K562 (cell line): Measurements from ENCODE around the gene ENOX2. TPM values are rescaled to one million over a fixed set of nuclear protein-coding genes. Genes with fewer than 3 reads are reported as not detected.

ENCODE experiments used
- ATAC-seq: fragments of 200-7000 bp; cut with Tn5 transposase; 3 replicates; pipeline ENCODE4 v1.9.1; 2020; ENCODE audit warnings: moderate library complexity
- BruUV-seq: library from RNA; stranded (reverse); fragments of 400-500 nt; replicated peaks from 2 replicates; lab custom pipeline; 2021; lab: Mats Ljungman, UMichigan
- CTCF ChIA-PET: fragments of 300-600 bp; formaldehyde crosslinking; extraction: SDS; loops from one replicate; lab custom pipeline; 2021; ENCODE audit warnings: low intra/inter-chr PET ratio; lab: Yijun Ruan, JAX
- POLR2A ChIA-PET: fragments of 300-600, 350-650 bp; sonication (Branson Sonifier 250); formaldehyde crosslinking; extraction: SDS; loops from one replicate; lab custom pipeline; 2021; ENCODE audit warnings: antibody characterized with exemption, inconsistent platforms; lab: Yijun Ruan, JAX
- DNase-seq, 4 experiments: peaks; one replicate each; pipeline versions ENCODE4 v3.0.0 to v3.0.0-alpha.2; 2011 to 2018; ENCODE audit warnings: low spot score in 3 of 4, mixed read lengths in 3 of 4; ENCODE audit errors: extremely low read depth in 1 of 4
- FAIRE-seq: peaks from 2 replicates; lab custom pipeline; 2011; peaks lifted over from hg19 to GRCh38; lab: Jason Lieb, UNC
- H2AFZ ChIP-seq: 2 replicates; pipeline ENCODE4 v1.6.0; 2011; ENCODE audit warnings: low read depth, low read length, control low read depth, inconsistent platforms
- H3K27ac ChIP-seq: fragments of 200-600 bp; 3 replicates; pipeline ENCODE4 v1.8.0; 2011; ENCODE audit warnings: low read depth, mild to moderate bottlenecking, control low read depth, inconsistent platforms, low read length, moderate library complexity, mixed read lengths; ENCODE audit errors: extremely low read depth
- H3K27me3 ChIP-seq, 2 experiments: fragments of 300-600 bp in 1 of 2; 2 replicates in 1 of 2; 3 replicates in 1 of 2; pipeline versions ENCODE4 v1.6.0 to v1.8.0; 2011; ENCODE audit warnings: inconsistent platforms in 2 of 2, low read length in 2 of 2, mild to moderate bottlenecking in 1 of 2, mixed read lengths in 1 of 2, moderate library complexity in 1 of 2; ENCODE audit not compliant: control insufficient read depth in 2 of 2, insufficient read depth in 2 of 2
- H3K36me3 ChIP-seq: fragments of 300-600 bp; 3 replicates; pipeline ENCODE4 v1.8.0; 2011; ENCODE audit warnings: mild to moderate bottlenecking, low read length, inconsistent platforms; ENCODE audit not compliant: control insufficient read depth, insufficient read depth
- H3K4me1 ChIP-seq, 2 experiments: fragments of 200-600 bp in 1 of 2; replicated peaks in 1 of 2; 2 replicates in 1 of 2; 3 replicates in 1 of 2; pipeline versions ENCODE4 v1.5.1 to v1.8.0; 2011; ENCODE audit warnings: inconsistent platforms in 2 of 2, low read length in 2 of 2, mild to moderate bottlenecking in 1 of 2, mixed read lengths in 1 of 2, moderate library complexity in 1 of 2; ENCODE audit not compliant: control insufficient read depth in 2 of 2, insufficient read depth in 2 of 2
- H3K4me2 ChIP-seq: 2 replicates; pipeline ENCODE4 v1.6.1; 2011; ENCODE audit warnings: low read length, control low read depth, inconsistent platforms, mixed read lengths; ENCODE audit not compliant: insufficient read depth
- H3K4me3 ChIP-seq: fragments of 200-600 bp; sonication (generic), shearing (Covaris generic); 2 replicates; pipeline ENCODE4 v1.5.1; 2016; ENCODE audit warnings: control low read depth, inconsistent platforms
- H3K79me2 ChIP-seq: fragments of 200-600 bp; 3 replicates; pipeline ENCODE4 v1.8.0; 2011; ENCODE audit warnings: low read length, inconsistent platforms; ENCODE audit not compliant: control insufficient read depth, insufficient read depth
- H3K9ac ChIP-seq, 2 experiments: 2 replicates each; pipeline versions ENCODE4 v1.6.0 to v1.6.1; 2011; ENCODE audit warnings: low read depth in 2 of 2, low read length in 2 of 2, control low read depth in 1 of 2, inconsistent platforms in 1 of 2, mild to moderate bottlenecking in 1 of 2, mixed read lengths in 1 of 2; ENCODE audit not compliant: insufficient read depth in 1 of 2
- H3K9me1 ChIP-seq: one replicate; pipeline ENCODE4 v1.6.0; 2011; ENCODE audit warnings: inconsistent platforms, mild to moderate bottlenecking, low read length, moderate library complexity; ENCODE audit not compliant: control insufficient read depth, insufficient read depth
- H3K9me3 ChIP-seq: replicated peaks from 2 replicates; pipeline ENCODE4 v1.5.1; 2011; ENCODE audit warnings: low read depth, low read length, inconsistent platforms; ENCODE audit not compliant: control insufficient read depth, insufficient read depth
- H4K20me1 ChIP-seq: replicated peaks from 2 replicates; pipeline ENCODE4 v1.6.1; 2011; ENCODE audit warnings: low read length, inconsistent platforms, mixed read lengths; ENCODE audit not compliant: control insufficient read depth, insufficient read depth
- ATF7 ChIP-seq: fragments of 450-650 bp; IDR thresholded peaks from 2 replicates; pipeline ENCODE4 v1.7.1; 2014; ENCODE audit warnings: mild to moderate bottlenecking, moderate library complexity
- BHLHE40 ChIP-seq: IDR thresholded peaks from 2 replicates; pipeline ENCODE4 v1.6.1; 2011; ENCODE audit warnings: low read length, improper control_type of control experiment
- OTX1 ChIP-seq: fragments of 450-650 bp; formaldehyde crosslinking; IDR thresholded peaks from 2 replicates; pipeline ENCODE4 v1.4.0; 2022; ENCODE audit warnings: mild to moderate bottlenecking
- PHF20 ChIP-seq: fragments of 450-650 bp; IDR thresholded peaks from 2 replicates; pipeline ENCODE4 v1.6.1; 2018; ENCODE audit not compliant: partially characterized antibody
- ZNF274 ChIP-seq: IDR thresholded peaks from 2 replicates; pipeline ENCODE4 v1.6.1; 2011; ENCODE audit warnings: low read depth, mild to moderate bottlenecking, low read length, moderate library complexity, borderline replicate concordance
- WGBS: fragments of 100-300 bp; shearing (Covaris generic); methylation state at CpG from one replicate; pipeline ENCODE4 v1.1.6; 2016; ENCODE audit warnings: low coverage, mixed read lengths; ENCODE audit not compliant: insufficient coverage; ENCODE audit errors: missing lambda C conversion rate; 5-methylcytosine and 5-hydroxymethylcytosine counted together
- in situ Hi-C: fragments of 300-500 bp; cut with MboI; formaldehyde crosslinking; loops from 4 replicates; pipeline ENCODE4 v1.15.0; 2018; ENCODE audit warnings: inconsistent platforms, mixed read lengths
- intact Hi-C: fragments of 100-400 bp; cut with micrococcal nuclease; formaldehyde crosslinking; loops from 2 replicates; pipeline ENCODE4 v1.14.2; 2022
- polyA plus RNA-seq, 8 experiments: library from polyadenylated mRNA; depleted of rRNA in 4 of 8; stranded (reverse) in 5 of 8; unstranded in 3 of 8; fragments of >200 nt; fragmentation: Nextera tagmentation in 2 of 8; fragmentation: Illumina TruSeq in 1 of 8; extraction: Ambion mirVana in 2 of 8; extraction: Trizol in 1 of 8; gene quantifications; 2 replicates each; pipeline versions ENCODE4 v1.2.1 to v1.2.3, GENCODE V29; 2011 to 2014; ENCODE audit warnings: inconsistent platforms in 1 of 8, missing spikeins in 1 of 8
- total RNA-seq, 7 experiments: library from RNA; depleted of rRNA in 6 of 7; stranded (reverse); fragments of >200 nt in 6 of 7; fragmentation: Illumina TruSeq in 2 of 7; extraction: Trizol in 2 of 7; gene quantifications; 2 replicates each; pipeline versions ENCODE4 v1.2.1 to v1.2.3, GENCODE V29; 2011 to 2021; ENCODE audit warnings: low replicate concordance in 1 of 7
- TF ChIP-seq, protein P1 (sequence below): fragments of 450-650 bp; formaldehyde crosslinking; IDR thresholded peaks from 2 replicates; pipeline ENCODE4 v1.4.0; 2022; ENCODE audit warnings: missing genetic modification characterization

ENOX2 gene
- total and polyA plus RNA-seq, 9 of the 15 experiments (the other 6 are each of a cell fraction or from before 2014, with no cell fraction given), result 6.1 to 24.0 (median 13.8) TPM

GRCh38 chrX:130696542-130696941 is 206.5 kb downstream of the ENOX2 start:
- ChIA-PET POLR2A (interaction anchor here (1.4 kb wide), 1 partner anchor 20 kb away, joined by 4 read pairs; no protein-coding TSS in a partner anchor), CTCF (no interaction called here)
- no peaks in the 10 kb centered on the region for H3K27me3 ChIP-seq
- in situ Hi-C loops (no loop called here), intact Hi-C loops (no loop called here)
- FAIRE-seq (no peak), ATAC-seq (no peak), DNase-seq (no peak)
- H3K4me2 ChIP-seq, result no peak overlapping the region
- H3K4me3 ChIP-seq, result no peak overlapping the region
- no peaks in the 10 kb centered on the region for H3K9me1 ChIP-seq
- H3K4me1 ChIP-seq, result peaks cover 0 to 12% of the 10 kb centered on the region in 2 experiments; a peak in 2 of 5 replicates
- 46% methylated on average over 1 of the region's 1 CpG for WGBS
- no peaks in the 10 kb centered on the region for H3K9me3 ChIP-seq
- no peak overlapping the region for H3K27ac ChIP-seq
- H3K36me3 ChIP-seq, result no peaks in the 10 kb centered on the region
- no peaks in the 10 kb centered on the region for H4K20me1 ChIP-seq
- no peak overlapping the region for H2AFZ ChIP-seq
- no peaks in the 10 kb centered on the region for H3K79me2 ChIP-seq
- TF ChIP-seq BHLHE40, result no peak
- TF ChIP-seq, protein P1, sequence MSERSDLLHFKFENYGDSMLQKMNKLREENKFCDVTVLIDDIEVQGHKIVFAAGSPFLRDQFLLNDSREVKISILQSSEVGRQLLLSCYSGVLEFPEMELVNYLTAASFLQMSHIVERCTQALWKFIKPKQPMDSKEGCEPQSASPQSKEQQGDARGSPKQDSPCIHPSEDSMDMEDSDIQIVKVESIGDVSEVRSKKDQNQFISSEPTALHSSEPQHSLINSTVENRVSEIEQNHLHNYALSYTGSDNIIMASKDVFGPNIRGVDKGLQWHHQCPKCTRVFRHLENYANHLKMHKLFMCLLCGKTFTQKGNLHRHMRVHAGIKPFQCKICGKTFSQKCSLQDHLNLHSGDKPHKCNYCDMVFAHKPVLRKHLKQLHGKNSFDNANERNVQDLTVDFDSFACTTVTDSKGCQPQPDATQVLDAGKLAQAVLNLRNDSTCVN (CRISPR knock-in tag), result no peak
- TF ChIP-seq ATF7, result no peak
- TF ChIP-seq ZNF274, result no peak
- no peak for TF ChIP-seq PHF20
- TF ChIP-seq OTX1 (CRISPR knock-in tag), result no peak
- BruUV-seq, result no TSS peak
- H3K9ac ChIP-seq, result no peak overlapping the region
